ENCODE measurements around the gene YPEL3.

YPEL3 gene

GRCh38 chr16:30069611-30070462 lies 26.2 kb downstream of the YPEL3 start:
- no peak for DNase-seq (ENCODE audit: low read depth in 2 of 2)

- no peak for DNase-seq (ENCODE audit: low read depth in 2 of 2)
Observed at GRCh38 chr16:30068750-30069610, 27.0 kb downstream of the YPEL3 start.

- DNase-seq (ENCODE audit: low read depth in 2 of 2) = no peak
Observed at GRCh38 chr16:30068333-30068732, 27.7 kb downstream of the YPEL3 start.

- DNase-seq (ENCODE audit: low read depth in 2 of 2) = no peak
Observed at GRCh38 chr16:30067584-30067916, 28.5 kb downstream of the YPEL3 start.

GRCh38 chr16:30066761-30067583 lies 29.0 kb downstream of the YPEL3 start:
- no peak for DNase-seq (ENCODE audit: low read depth in 2 of 2)

GRCh38 chr16:30065943-30066760 lies 29.9 kb downstream of the YPEL3 start:
- DNase-seq (ENCODE audit: low read depth in 2 of 2) = peak in 1 of 2 donors; percentile 35

- peak; percentile 95 to 97 for DNase-seq (ENCODE audit: low read depth in 2 of 2)
Observed at GRCh38 chr16:30065102-30065942, 30.7 kb downstream of the YPEL3 start, which contains the start of gene ALDOA. Gene ALDOA, plus strand, starts transcription at chr16:30065760. Its CDS starts 1,138 bp downstream, at chr16:30066898.

- DNase-seq (ENCODE audit: low read depth in 2 of 2) = no peak
Observed at GRCh38 chr16:30064729-30065101, 31.3 kb downstream of the YPEL3 start.

- DNase-seq (ENCODE audit: low read depth in 2 of 2) = peak; percentile 53 to 64
Observed at GRCh38 chr16:30063893-30064728, 31.9 kb downstream of the YPEL3 start.

- DNase-seq (ENCODE audit: low read depth in 2 of 2) = no peak
Observed at GRCh38 chr16:30063278-30063892, 32.6 kb downstream of the YPEL3 start.

GRCh38 chr16:30060836-30061554 lies 35.0 kb downstream of the YPEL3 start:
- no peak for DNase-seq (ENCODE audit: low read depth in 2 of 2)

GRCh38 chr16:30060346-30060745 lies 35.7 kb downstream of the YPEL3 start:
- DNase-seq (ENCODE audit: low read depth in 2 of 2) = no peak

- peak in 1 of 2 donors; percentile 46 for DNase-seq (ENCODE audit: low read depth in 2 of 2)
Observed at GRCh38 chr16:30054959-30055553, 41.0 kb downstream of the YPEL3 start.

- DNase-seq (ENCODE audit: low read depth in 2 of 2) = no peak
Observed at GRCh38 chr16:30054451-30054850, 41.6 kb downstream of the YPEL3 start.

GRCh38 chr16:30053376-30054015 lies 42.5 kb downstream of the YPEL3 start:
- DNase-seq (ENCODE audit: low read depth in 2 of 2) = no peak

- DNase-seq (ENCODE audit: low read depth in 2 of 2) = peak; percentile 89 to 91
Observed at GRCh38 chr16:30052671-30053372, 43.2 kb downstream of the YPEL3 start.
